Activated naive CD8-positive, alpha-beta T cell treated with anti-CD3 and anti-CD28 coated beads for 36 hours (primary cell): ENCODE measurements around the gene GABRR2. TPM values are rescaled to one million over a fixed set of nuclear protein-coding genes. Genes with fewer than 3 reads are reported as not detected.

Source experiments
- total RNA-seq, 2 experiments: library from RNA; stranded (reverse); gene quantifications; one replicate each; pipeline ENCODE4 v1.2.3, GENCODE V29; 2021

The GABRR2 gene
- total RNA-seq, 2 experiments from 2014 or later, result 0.12 TPM; not detected in 1

Other genes starting within 250 kb of the GABRR2 start
- gene PNRC1, start 234.5 kb downstream of the GABRR2 start, total RNA-seq, result 10 to 100 TPM; 81.3 to 84.5 TPM
- gene SRSF12, start 197.2 kb downstream of the GABRR2 start, total RNA-seq, result under 1 TPM; 0.74 to 0.78 TPM
- 10 to 100 TPM; 27.5 to 28.1 TPM for gene PM20D2, start 169.2 kb downstream of the GABRR2 start, total RNA-seq
- not detected for gene GABRR1, start 97.9 kb downstream of the GABRR2 start, total RNA-seq
- 10 to 100 TPM; 28.8 to 29.0 TPM for gene UBE2J1, start 37.4 kb upstream of the GABRR2 start, total RNA-seq
- 10 to 100 TPM; 14.8 to 16.0 TPM for gene RRAGD, start 97.0 kb upstream of the GABRR2 start, total RNA-seq
- gene ANKRD6, start 117.9 kb upstream of the GABRR2 start, total RNA-seq, result 1 to 10 TPM; 2.0 to 2.2 TPM